ENCODE results near the gene EGFL7. TPM values are rescaled to one million over a fixed set of nuclear protein-coding genes. Genes with fewer than 3 reads are reported as not detected.

Gene EGFL7
- total RNA-seq, 1 donor = 2.4 TPM

- H3K4me3 ChIP-seq (ENCODE audit: low read depth, low read length) = no peak overlapping the region
- DNase-seq (ENCODE audit: low read depth) = no peak
- TF ChIP-seq, protein P1, sequence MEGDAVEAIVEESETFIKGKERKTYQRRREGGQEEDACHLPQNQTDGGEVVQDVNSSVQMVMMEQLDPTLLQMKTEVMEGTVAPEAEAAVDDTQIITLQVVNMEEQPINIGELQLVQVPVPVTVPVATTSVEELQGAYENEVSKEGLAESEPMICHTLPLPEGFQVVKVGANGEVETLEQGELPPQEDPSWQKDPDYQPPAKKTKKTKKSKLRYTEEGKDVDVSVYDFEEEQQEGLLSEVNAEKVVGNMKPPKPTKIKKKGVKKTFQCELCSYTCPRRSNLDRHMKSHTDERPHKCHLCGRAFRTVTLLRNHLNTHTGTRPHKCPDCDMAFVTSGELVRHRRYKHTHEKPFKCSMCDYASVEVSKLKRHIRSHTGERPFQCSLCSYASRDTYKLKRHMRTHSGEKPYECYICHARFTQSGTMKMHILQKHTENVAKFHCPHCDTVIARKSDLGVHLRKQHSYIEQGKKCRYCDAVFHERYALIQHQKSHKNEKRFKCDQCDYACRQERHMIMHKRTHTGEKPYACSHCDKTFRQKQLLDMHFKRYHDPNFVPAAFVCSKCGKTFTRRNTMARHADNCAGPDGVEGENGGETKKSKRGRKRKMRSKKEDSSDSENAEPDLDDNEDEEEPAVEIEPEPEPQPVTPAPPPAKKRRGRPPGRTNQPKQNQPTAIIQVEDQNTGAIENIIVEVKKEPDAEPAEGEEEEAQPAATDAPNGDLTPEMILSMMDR (IDR thresholded peaks at IDR 0.05; ENCODE audit: insufficient read depth, low read length) = no peak
Observed at GRCh38 chr9:136621019-136621733, 41.5 kb upstream of the EGFL7 start.

- H3K4me3 ChIP-seq (ENCODE audit: low read depth, low read length) = no peak overlapping the region
- DNase-seq (ENCODE audit: low read depth) = no peak
- TF ChIP-seq, protein P1 (IDR thresholded peaks at IDR 0.05; ENCODE audit: insufficient read depth, low read length) = no peak
Observed at GRCh38 chr9:136621734-136622093, 41.0 kb upstream of the EGFL7 start.

DNA sequence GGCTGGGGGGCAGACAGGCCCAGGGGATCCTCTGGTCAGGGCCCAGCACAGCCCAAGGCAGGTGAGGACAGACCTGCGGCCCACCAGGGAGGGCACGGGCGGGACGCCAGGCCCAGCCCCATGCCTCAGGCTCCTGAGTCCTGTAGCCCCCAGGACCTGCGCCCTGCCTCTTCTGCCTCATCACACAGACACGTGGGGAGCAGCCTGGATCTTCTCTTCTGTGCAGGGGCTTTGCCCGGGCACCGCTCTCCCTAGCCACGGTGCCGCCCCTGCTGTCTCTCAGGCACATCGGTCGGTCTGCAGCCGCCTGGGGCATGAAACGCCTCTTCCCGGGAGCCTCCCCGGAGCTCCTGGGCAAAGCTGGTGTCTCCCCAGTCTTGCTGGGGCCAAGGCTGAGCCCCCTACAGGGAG, 40.2 kb upstream of the EGFL7 start:
- H3K4me3 ChIP-seq (ENCODE audit: low read depth, low read length) = no peak overlapping the region
- TF ChIP-seq, protein P1 (IDR thresholded peaks at IDR 0.05; ENCODE audit: insufficient read depth, low read length) = no peak
- no peak for DNase-seq (ENCODE audit: low read depth)

DNA sequence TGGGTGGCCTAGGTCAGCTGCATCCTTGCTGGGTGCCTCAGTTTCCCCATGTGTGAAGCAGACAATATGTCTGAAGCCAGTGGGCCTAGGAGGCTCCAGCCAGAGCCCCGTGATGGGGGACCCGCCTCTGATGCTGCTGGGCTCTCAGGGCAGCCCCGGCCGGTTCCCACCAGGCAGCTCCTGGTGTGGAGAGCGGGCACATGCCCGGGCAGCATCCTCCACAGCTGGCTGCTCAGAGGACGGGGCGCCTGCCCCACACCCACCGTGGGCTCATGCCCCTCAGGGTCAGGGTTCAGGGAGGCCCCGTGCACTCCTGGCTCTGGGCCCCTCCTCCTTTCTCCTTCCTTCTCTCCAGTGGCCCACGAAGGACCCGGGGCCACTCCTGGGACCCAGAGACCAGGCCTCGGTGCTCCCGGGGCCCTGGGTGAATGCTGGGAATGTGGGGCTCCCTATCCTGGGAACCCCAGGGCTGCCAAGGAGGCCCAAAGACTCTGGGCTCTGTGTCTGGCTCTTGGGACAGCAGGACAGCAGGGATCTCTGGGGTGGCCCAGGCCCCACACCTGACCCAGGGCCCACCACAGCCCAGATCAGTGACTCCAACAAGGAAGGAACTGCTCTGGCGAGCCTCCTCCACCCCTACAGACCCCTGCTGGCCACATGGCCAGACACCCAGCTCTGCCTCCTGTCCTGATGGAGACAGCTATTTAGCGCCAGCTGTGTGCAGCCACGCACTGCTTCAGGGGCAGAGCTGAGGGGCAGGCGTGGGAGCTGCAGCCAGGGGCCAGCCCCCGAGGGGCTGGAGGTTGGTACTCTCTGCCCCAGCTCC, 39.5 kb upstream of the EGFL7 start:
- TF ChIP-seq, protein P1 (IDR thresholded peaks at IDR 0.05; ENCODE audit: insufficient read depth, low read length) = no peak
- no peak for DNase-seq (ENCODE audit: low read depth)
- no peak overlapping the region for H3K4me3 ChIP-seq (ENCODE audit: low read depth, low read length)

DNA sequence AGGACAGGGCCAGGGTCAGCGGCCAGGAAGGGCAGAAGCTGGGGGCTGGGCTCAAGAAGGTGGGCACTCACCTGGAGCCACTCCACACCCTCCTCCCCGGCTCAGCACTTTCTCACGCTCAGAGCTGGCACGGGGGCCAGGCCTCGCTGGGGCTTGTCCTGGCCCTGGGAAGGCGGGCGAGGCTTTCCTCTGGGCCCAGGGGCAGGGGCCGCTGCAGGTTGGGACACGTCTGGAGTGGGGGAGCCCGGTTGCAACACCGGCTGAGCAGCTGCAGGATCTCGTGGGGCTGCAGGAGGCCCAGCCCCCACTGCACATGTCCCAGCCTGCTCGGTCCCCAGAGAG, 38.9 kb upstream of the EGFL7 start:
- no peak for DNase-seq (ENCODE audit: low read depth)
- H3K4me3 ChIP-seq (ENCODE audit: low read depth, low read length) = no peak overlapping the region
- TF ChIP-seq, protein P1 (IDR thresholded peaks at IDR 0.05; ENCODE audit: insufficient read depth, low read length) = no peak

GRCh38 chr9:136624184-136624951, 38.3 kb upstream of the EGFL7 start:
- no peak for DNase-seq (ENCODE audit: low read depth)
- TF ChIP-seq, protein P1 (IDR thresholded peaks at IDR 0.05; ENCODE audit: insufficient read depth, low read length) = no peak
- H3K4me3 ChIP-seq (ENCODE audit: low read depth, low read length) = no peak overlapping the region
